Measurements from ENCODE around the gene MAPK1IP1L.
"Not testable (repeated sequence)": the region's sequence is repeated elsewhere in the genome, so short reads cannot be mapped to it uniquely, and the experiment has no call there.

MAPK1IP1L gene

DNA sequence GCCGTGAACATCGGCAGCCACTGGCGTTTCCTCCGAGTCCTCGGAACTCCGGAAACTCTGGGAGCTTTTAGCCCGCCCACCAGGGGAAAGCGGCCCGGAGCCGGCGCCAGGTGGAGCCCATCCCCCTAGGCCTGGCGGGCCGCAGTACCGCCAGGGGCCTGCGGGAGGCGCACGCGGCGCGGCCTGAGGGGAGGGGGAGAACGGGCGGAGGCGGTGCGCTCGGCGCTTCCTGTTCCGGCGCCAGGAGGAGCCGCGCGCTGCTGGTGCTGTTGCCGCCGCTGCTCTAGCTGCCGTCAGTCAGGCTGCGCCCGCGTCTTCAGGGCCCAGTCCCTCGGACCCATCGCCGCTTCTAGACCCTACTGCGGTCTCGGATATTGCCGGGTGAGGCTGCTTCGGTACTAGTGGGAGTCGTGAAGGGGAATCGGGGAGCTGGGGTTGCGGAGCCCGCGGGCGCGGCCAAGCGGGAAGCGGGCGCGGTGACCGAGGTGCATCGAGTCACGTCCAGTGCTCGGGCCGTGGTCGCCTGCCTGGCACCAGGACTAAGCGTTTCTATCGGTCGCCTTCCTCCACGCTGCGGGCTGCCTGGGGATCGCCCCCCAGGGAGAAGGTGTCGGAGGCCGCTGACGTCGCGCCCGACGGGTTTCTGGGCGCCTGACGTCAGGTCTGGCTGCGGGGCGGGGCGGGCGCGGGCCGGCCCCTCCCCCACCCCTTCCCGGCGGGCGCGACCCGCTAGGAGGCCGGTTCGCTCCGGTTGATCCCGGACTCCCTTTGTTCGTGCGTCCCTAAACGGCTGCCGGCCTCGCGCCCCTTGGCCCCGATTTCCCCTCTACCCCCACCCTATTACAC is at the start of gene MAPK1IP1L:
MAPK1IP1L (plus strand) TSS at position 225 of the 846 bp plus-strand sequence. CDS start 10,037 bp downstream, outside the sequence.
- H3K27ac Mint-ChIP-seq = peak within 1 kb of the TSS; percentile 91
- peak within 1 kb of the TSS; percentile 93 for H3K4me3 Mint-ChIP-seq
- H3K27me3 Mint-ChIP-seq = no peaks in the 10 kb centered on the region
- peaks cover 4% of the 10 kb centered on the region for H3K36me3 Mint-ChIP-seq
- H3K4me1 Mint-ChIP-seq (ENCODE audit: low read depth) = peaks cover 40% of the 10 kb centered on the region
- H3K9me3 Mint-ChIP-seq (ENCODE audit: low read depth) = no peaks in the 10 kb centered on the region

DNA sequence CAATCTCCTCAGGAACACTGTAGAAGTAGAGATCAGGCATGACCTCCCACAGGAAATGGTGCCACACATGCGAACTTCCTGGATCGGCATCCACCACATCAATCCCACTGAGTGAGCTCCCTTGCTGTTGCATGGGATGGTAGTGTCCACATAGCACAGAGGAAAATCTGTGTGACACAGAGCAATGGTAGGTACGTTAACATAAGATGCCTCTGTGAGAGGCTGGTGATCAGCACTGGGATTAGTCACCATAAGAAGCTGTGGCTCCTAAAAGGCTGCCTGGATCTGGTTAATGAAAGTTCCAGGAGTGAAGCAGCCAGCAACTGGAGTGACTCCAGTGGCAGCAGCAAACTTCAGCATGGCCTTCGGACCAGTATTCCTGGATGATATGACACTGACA is 46.4 kb upstream of the MAPK1IP1L start:
- Mint-ChIP-seq H3K4me3 (no peak overlapping the region), H3K36me3 (peaks cover 13% of the 10 kb centered on the region), H3K9me3 (ENCODE audit: low read depth) (no peaks in the 10 kb centered on the region)

DNA sequence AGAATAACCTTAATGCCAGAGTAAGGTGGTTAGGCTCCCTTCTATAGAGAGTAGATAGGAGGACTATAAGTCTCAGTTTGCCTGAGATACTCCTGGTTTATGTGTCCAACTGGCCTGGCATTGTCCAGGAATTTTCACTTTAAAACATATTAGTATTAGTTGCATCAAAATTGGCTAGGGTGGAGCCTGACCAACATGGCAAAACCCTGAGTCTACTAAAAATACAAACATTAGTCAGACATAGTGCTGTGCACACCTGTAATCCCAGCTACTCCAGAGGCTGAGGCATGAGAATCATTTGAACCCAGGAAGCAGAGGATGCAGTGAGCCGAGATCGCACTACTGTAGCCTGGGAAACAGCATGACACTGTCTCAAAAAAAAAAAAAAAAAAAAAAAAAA is 36.4 kb upstream of the MAPK1IP1L start:
- Mint-ChIP-seq H3K4me3 (no peak overlapping the region), H3K4me1 (ENCODE audit: low read depth) (no peaks in the 10 kb centered on the region), H3K27me3 (no peaks in the 10 kb centered on the region), H3K27ac (no peak overlapping the region), H3K36me3 (peaks cover 18% of the 10 kb centered on the region), H3K9me3 (ENCODE audit: low read depth) (no peaks in the 10 kb centered on the region)

More for the DNA sequence above, 46.4 kb upstream of the MAPK1IP1L start:
- no peaks in the 10 kb centered on the region for H3K27me3 Mint-ChIP-seq
- H3K27ac Mint-ChIP-seq = no peak overlapping the region
- peaks cover 1% of the 10 kb centered on the region for H3K4me1 Mint-ChIP-seq (ENCODE audit: low read depth)

DNA sequence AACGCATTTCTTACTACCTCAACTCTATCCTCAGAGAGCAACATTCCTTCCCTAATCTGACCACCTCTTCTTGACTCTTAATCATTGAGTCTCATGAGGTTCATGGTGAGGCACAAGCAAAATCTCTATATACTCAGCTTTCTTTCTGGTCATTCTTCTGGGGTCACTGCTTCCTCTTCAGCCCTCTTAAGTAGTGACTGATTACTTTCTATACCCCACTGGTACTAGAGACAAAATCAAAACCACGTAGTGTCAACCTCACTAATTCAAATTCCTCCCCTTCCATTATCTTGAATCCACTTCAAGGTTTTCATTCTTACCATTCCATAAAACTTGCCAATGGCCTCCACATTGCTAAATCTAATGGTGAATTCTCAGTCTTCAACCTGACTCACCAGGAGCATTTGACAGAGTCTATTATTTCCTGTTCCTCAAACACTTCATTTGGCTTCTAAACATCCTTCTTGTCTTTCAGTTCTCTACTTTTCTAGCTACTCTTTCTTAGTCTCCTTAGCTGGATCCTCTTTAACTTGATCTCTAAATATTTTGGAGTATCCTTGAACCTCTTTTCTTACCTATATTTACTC is 31.4 kb upstream of the MAPK1IP1L start:
- peaks cover 8% of the 10 kb centered on the region for H3K36me3 Mint-ChIP-seq
- H3K27me3 Mint-ChIP-seq = no peaks in the 10 kb centered on the region
- peaks cover 8% of the 10 kb centered on the region for H3K4me1 Mint-ChIP-seq (ENCODE audit: low read depth)
- no peak overlapping the region for H3K4me3 Mint-ChIP-seq
- no peaks in the 10 kb centered on the region for H3K9me3 Mint-ChIP-seq (ENCODE audit: low read depth)
- H3K27ac Mint-ChIP-seq = no peak overlapping the region

DNA sequence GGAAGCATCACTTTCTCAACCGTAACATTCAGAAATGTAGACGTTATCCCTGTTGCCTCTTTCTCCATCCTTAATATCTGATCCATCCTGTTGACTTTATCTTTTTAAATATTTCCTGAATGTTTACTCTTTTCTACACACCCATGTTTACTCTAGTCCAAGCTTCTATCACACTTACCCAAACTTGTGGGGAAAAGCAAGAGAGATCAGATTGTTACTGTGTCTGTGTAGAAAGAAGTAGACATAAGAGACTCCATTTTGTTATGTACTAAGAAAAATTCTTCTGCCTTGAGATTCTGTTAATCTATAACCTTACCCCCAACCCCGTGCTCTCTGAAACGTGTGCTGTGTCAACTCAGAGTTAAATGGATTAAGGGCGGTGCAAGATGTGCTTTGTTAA is 27.1 kb upstream of the MAPK1IP1L start:
- Mint-ChIP-seq H3K4me1 (ENCODE audit: low read depth) (peaks cover 37% of the 10 kb centered on the region), H3K36me3 (peaks cover 16% of the 10 kb centered on the region)
- H3K27ac Mint-ChIP-seq; H3K4me3 Mint-ChIP-seq; H3K27me3 Mint-ChIP-seq; H3K9me3 Mint-ChIP-seq (ENCODE audit: low read depth): not testable (repeated sequence)

DNA sequence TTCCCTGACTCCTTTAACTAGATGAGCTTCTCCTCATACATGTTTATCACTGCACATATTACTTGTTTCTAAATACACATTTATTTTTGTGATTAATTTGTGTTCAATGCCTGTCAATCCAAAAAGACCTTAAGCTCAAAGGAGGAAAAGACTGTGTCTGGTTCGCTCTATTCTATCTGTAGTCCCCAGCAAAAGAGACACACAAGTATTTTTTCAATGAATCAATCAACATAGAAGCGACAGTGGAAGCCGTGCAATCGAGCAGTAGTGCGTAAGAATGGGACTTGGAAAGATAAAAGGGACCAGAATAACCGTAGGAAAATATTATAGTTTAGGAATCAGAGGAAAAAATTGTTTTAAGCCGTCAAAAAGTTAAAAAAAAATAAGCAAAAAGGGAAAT is 25.5 kb upstream of the MAPK1IP1L start:
- no peaks in the 10 kb centered on the region for H3K9me3 Mint-ChIP-seq (ENCODE audit: low read depth)
- peak overlapping the region; percentile 93 for H3K4me3 Mint-ChIP-seq
- peaks cover 49% of the 10 kb centered on the region for H3K4me1 Mint-ChIP-seq (ENCODE audit: low read depth)
- H3K36me3 Mint-ChIP-seq = peaks cover 11% of the 10 kb centered on the region
- H3K27me3 Mint-ChIP-seq = no peaks in the 10 kb centered on the region
- H3K27ac Mint-ChIP-seq = peak overlapping the region; percentile 94

DNA sequence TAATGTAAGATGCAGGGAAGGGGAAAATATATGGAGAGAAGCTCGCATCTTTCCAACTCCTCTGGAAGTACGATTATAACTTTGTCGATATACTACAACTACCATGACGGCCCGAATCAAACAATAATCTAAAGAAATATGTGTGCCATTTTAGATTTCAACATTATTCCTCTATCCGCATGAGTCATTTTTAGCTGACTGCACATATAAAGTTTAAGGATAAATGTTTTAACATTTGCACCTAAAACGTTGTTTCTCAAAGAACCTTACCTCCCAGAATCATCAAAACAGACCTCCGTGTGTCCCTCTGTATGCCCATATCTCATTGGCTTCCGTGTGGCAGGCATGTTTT is 25.0 kb upstream of the MAPK1IP1L start:
- Mint-ChIP-seq H3K27ac (peak overlapping the region; percentile 94), H3K36me3 (peaks cover 11% of the 10 kb centered on the region), H3K9me3 (ENCODE audit: low read depth) (no peaks in the 10 kb centered on the region), H3K4me1 (ENCODE audit: low read depth) (peaks cover 50% of the 10 kb centered on the region), H3K4me3 (peak overlapping the region; percentile 93), H3K27me3 (no peaks in the 10 kb centered on the region)

- peak within 1 kb of the TSS; percentile 94 for H3K27ac Mint-ChIP-seq
- H3K4me1 Mint-ChIP-seq (ENCODE audit: low read depth) = peaks cover 52% of the 10 kb centered on the region
- H3K36me3 Mint-ChIP-seq = peaks cover 11% of the 10 kb centered on the region
- no peaks in the 10 kb centered on the region for H3K27me3 Mint-ChIP-seq
- H3K4me3 Mint-ChIP-seq = peak within 1 kb of the TSS; percentile 93
- H3K9me3 Mint-ChIP-seq (ENCODE audit: low read depth) = no peaks in the 10 kb centered on the region
Observed at GRCh38 chr14:55026793-55027561, 24.5 kb upstream of the MAPK1IP1L start, which contains the start of the genes SOCS4 and WDHD1. TSS of gene SOCS4 (plus strand) at chr14:55027236. CDS start at chr14:55043042, 15,806 bp downstream. TSS of gene WDHD1 (minus strand) at chr14:55027099. CDS start at chr14:55026787, 312 bp downstream.

- Mint-ChIP-seq H3K27ac (peak overlapping the region; percentile 94), H3K36me3 (peaks cover 10% of the 10 kb centered on the region), H3K4me1 (ENCODE audit: low read depth) (peaks cover 50% of the 10 kb centered on the region), H3K9me3 (ENCODE audit: low read depth) (no peaks in the 10 kb centered on the region), H3K4me3 (peak overlapping the region; percentile 93), H3K27me3 (no peaks in the 10 kb centered on the region)
Observed at GRCh38 chr14:55028066-55028465, 23.4 kb upstream of the MAPK1IP1L start.

- Mint-ChIP-seq H3K4me1 (ENCODE audit: low read depth) (peaks cover 49% of the 10 kb centered on the region), H3K27ac (peak overlapping the region; percentile 94), H3K36me3 (peaks cover 8% of the 10 kb centered on the region), H3K4me3 (peak overlapping the region; percentile 93), H3K9me3 (ENCODE audit: low read depth) (no peaks in the 10 kb centered on the region), H3K27me3 (no peaks in the 10 kb centered on the region)
Observed at GRCh38 chr14:55028476-55028875, 23.0 kb upstream of the MAPK1IP1L start.

- Mint-ChIP-seq H3K4me1 (ENCODE audit: low read depth) (peaks cover 42% of the 10 kb centered on the region), H3K36me3 (peaks cover 5% of the 10 kb centered on the region), H3K9me3 (ENCODE audit: low read depth) (no peaks in the 10 kb centered on the region), H3K27ac (no peak overlapping the region), H3K27me3 (no peaks in the 10 kb centered on the region), H3K4me3 (no peak overlapping the region)
Observed at GRCh38 chr14:55031190-55031589, 20.3 kb upstream of the MAPK1IP1L start.

DNA sequence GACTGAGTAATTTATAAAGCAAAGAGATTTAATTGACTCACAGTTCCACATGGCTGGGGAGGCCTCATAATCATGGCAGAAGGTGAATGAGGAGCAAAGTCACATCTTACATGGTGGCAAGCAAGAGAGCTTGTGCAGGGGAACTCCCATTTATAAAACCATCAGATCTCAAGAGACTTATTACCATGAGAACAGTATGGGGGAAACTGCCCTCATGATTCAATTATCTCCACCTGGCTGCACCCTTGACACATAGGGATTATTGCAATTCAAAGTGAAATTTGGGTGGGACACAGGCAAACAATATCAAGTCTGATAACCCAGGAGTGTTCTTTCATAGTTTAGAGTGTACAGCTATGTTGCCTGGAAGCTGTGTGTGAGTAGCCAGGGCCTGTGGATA is 13.5 kb upstream of the MAPK1IP1L start:
- H3K36me3 Mint-ChIP-seq = peaks cover 14% of the 10 kb centered on the region
- H3K27ac Mint-ChIP-seq = not testable (repeated sequence)

GRCh38 chr14:55038708-55039107 is 12.7 kb upstream of the MAPK1IP1L start:
- Mint-ChIP-seq H3K36me3 (peaks cover 17% of the 10 kb centered on the region), H3K4me1 (ENCODE audit: low read depth) (peaks cover 6% of the 10 kb centered on the region), H3K27me3 (no peaks in the 10 kb centered on the region), H3K4me3 (no peak overlapping the region), H3K9me3 (ENCODE audit: low read depth) (no peaks in the 10 kb centered on the region), H3K27ac (no peak overlapping the region)

More for the DNA sequence above, 13.5 kb upstream of the MAPK1IP1L start:
- H3K4me3 Mint-ChIP-seq; H3K9me3 Mint-ChIP-seq (ENCODE audit: low read depth); H3K27me3 Mint-ChIP-seq; H3K4me1 Mint-ChIP-seq (ENCODE audit: low read depth): not testable (repeated sequence)

- H3K4me1 Mint-ChIP-seq (ENCODE audit: low read depth) = peaks cover 12% of the 10 kb centered on the region
- H3K36me3 Mint-ChIP-seq = peaks cover 5% of the 10 kb centered on the region
- no peak overlapping the region for H3K4me3 Mint-ChIP-seq
- no peaks in the 10 kb centered on the region for H3K27me3 Mint-ChIP-seq
- peak overlapping the region; percentile 23 for H3K27ac Mint-ChIP-seq
- no peaks in the 10 kb centered on the region for H3K9me3 Mint-ChIP-seq (ENCODE audit: low read depth)
Observed at GRCh38 chr14:55043528-55043927, 7.9 kb upstream of the MAPK1IP1L start.

DNA sequence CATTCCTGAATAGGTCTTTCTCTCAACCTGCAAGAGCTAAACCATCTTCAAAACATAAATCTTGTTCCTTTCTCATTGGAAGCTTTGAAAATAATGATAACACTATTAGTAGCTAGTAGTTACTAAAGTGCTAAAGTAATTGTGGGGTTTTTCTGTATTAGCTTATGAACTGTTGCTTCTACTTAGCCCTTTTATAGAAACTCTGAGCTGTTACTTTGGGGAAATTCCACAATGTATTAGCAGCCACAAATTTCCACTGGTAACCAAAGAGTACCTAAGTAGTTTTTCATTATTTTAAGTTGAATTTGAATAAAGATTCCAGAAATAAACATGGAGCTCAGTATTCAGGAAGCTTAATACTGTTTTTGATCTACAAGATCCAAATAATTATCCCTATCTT is 6.4 kb upstream of the MAPK1IP1L start:
- Mint-ChIP-seq H3K27me3 (no peaks in the 10 kb centered on the region), H3K9me3 (ENCODE audit: low read depth) (no peaks in the 10 kb centered on the region), H3K36me3 (peaks cover 3% of the 10 kb centered on the region), H3K4me3 (no peak overlapping the region), H3K4me1 (ENCODE audit: low read depth) (peaks cover 10% of the 10 kb centered on the region), H3K27ac (peak overlapping the region; percentile 55)
